Endothelial cell of umbilical vein (primary cell): ENCODE measurements around the gene TMEM170A. TPM values are rescaled to one million over a fixed set of nuclear protein-coding genes. Genes with fewer than 3 reads are reported as not detected.

Source experiments
- BruUV-seq: library from RNA; stranded (reverse); fragments of 400-500 nt; replicated peaks from 2 replicates; lab custom pipeline; 2021; lab: Mats Ljungman, UMichigan
- CTCF ChIA-PET: fragments of 300-600, 350-600 bp; sonication (Branson Sonifier 250); formaldehyde crosslinking; loops from one replicate; lab custom pipeline; 2021; ENCODE audit warnings: antibody characterized with exemption, inconsistent platforms; lab: Charles Lee
- POLR2A ChIA-PET: fragments of 300-600, 350-600 bp; sonication (Branson Sonifier 250); formaldehyde crosslinking; loops from one replicate; lab custom pipeline; 2021; ENCODE audit warnings: antibody characterized with exemption, inconsistent platforms; lab: Charles Lee
- DNase-seq: peaks from one replicate; pipeline ENCODE4 v3.0.0-alpha.2; 2011; ENCODE audit warnings: low read depth, low spot score
- FAIRE-seq: peaks from 2 replicates; lab custom pipeline; 2011; peaks lifted over from hg19 to GRCh38; lab: Jason Lieb, UNC
- H2AFZ ChIP-seq: 2 replicates; pipeline ENCODE4 v1.6.0; 2012; ENCODE audit warnings: low read depth, low read length, control low read depth, inconsistent platforms
- H3K27ac ChIP-seq: 2 replicates; pipeline ENCODE4 v1.5.1; 2011; ENCODE audit warnings: low read depth, mild to moderate bottlenecking, control low read depth, low read length, moderate library complexity; ENCODE audit not compliant: insufficient read depth
- H3K27me3 ChIP-seq, 2 experiments: 2 replicates each; pipeline versions ENCODE4 v1.6.0 to v1.6.1; 2011; ENCODE audit warnings: low read length in 2 of 2, mixed read lengths in 1 of 2; ENCODE audit not compliant: control insufficient read depth in 2 of 2, insufficient read depth in 2 of 2
- H3K36me3 ChIP-seq, 2 experiments: 2 replicates in 1 of 2; 3 replicates in 1 of 2; pipeline ENCODE4 v1.5.1; 2011; ENCODE audit warnings: low read length in 2 of 2, mild to moderate bottlenecking in 1 of 2, moderate library complexity in 1 of 2; ENCODE audit not compliant: control insufficient read depth in 2 of 2, insufficient read depth in 2 of 2; ENCODE audit errors: extremely low read depth in 1 of 2
- H3K4me1 ChIP-seq: 3 replicates; pipeline ENCODE4 v1.5.1; 2011; ENCODE audit warnings: mild to moderate bottlenecking, low read length; ENCODE audit not compliant: control insufficient read depth, insufficient read depth; ENCODE audit errors: extremely low read depth
- H3K4me2 ChIP-seq: 2 replicates; pipeline ENCODE4 v1.6.1; 2011; ENCODE audit warnings: low read length, control low read depth, mixed read lengths; ENCODE audit not compliant: insufficient read depth
- H3K4me3 ChIP-seq, 3 experiments: fragments of 200-600 bp in 1 of 3; sonication (generic), shearing (Covaris generic) in 1 of 3; replicated peaks in 1 of 3; 2 replicates each; pipeline ENCODE4 v1.5.1; 2011 to 2016; ENCODE audit warnings: control low read depth in 3 of 3, low read length in 3 of 3, mild to moderate bottlenecking in 2 of 3, inconsistent platforms in 1 of 3, low read depth in 1 of 3, moderate library complexity in 1 of 3; ENCODE audit not compliant: insufficient read depth in 1 of 3
- H3K79me2 ChIP-seq: 2 replicates; pipeline ENCODE4 v1.6.0; 2012; ENCODE audit warnings: low read length, inconsistent platforms; ENCODE audit not compliant: control insufficient read depth, insufficient read depth
- H3K9ac ChIP-seq: replicated peaks from 2 replicates; pipeline ENCODE3; 2011; ENCODE audit warnings: low read length, control low read depth; ENCODE audit not compliant: insufficient read depth; ENCODE audit errors: extremely low read depth
- H3K9me1 ChIP-seq: replicated peaks from 3 replicates; pipeline ENCODE4 v1.6.0; 2011; ENCODE audit warnings: mild to moderate bottlenecking, low read length; ENCODE audit not compliant: control insufficient read depth, insufficient read depth; ENCODE audit errors: extremely low read depth
- H3K9me3 ChIP-seq: replicated peaks from 2 replicates; pipeline ENCODE4 v1.5.1; 2012; ENCODE audit warnings: low read length, inconsistent platforms; ENCODE audit not compliant: control insufficient read depth, insufficient read depth
- H4K20me1 ChIP-seq: replicated peaks from 2 replicates; pipeline ENCODE3; 2011; ENCODE audit warnings: mild to moderate bottlenecking, low read length; ENCODE audit not compliant: control insufficient read depth, insufficient read depth; ENCODE audit errors: extremely low read depth
- CTCF ChIP-seq, 2 donors: IDR thresholded peaks; 1 replicate in 1 of 2; 2 replicates in 1 of 2; pipeline ENCODE4 v1.5.1; 2011; ENCODE audit warnings: low read length in 2 of 2, mild to moderate bottlenecking in 2 of 2, moderate library complexity in 2 of 2, control low read depth in 1 of 2, inconsistent platforms in 1 of 2, low read depth in 1 of 2; ENCODE audit not compliant: insufficient read depth in 1 of 2; ENCODE audit errors: extremely low read depth in 1 of 2
- FOS ChIP-seq: IDR thresholded peaks from 2 replicates; pipeline ENCODE4 v1.6.1; 2011; ENCODE audit warnings: mild to moderate bottlenecking, low read length, moderate library complexity, borderline replicate concordance; ENCODE audit not compliant: insufficient read depth
- GATA2 ChIP-seq: IDR thresholded peaks from 2 replicates; pipeline ENCODE4 v1.7.0; 2011; ENCODE audit warnings: low read depth, mild to moderate bottlenecking, moderate library complexity, mixed read lengths, low read length; ENCODE audit not compliant: insufficient read length, insufficient read depth
- JUN ChIP-seq: IDR thresholded peaks from 2 replicates; pipeline ENCODE4 v1.6.1; 2011; ENCODE audit warnings: borderline replicate concordance, low read depth; ENCODE audit not compliant: insufficient read length, insufficient read depth
- MAX ChIP-seq: IDR thresholded peaks from 2 replicates; pipeline ENCODE4 v1.6.1; 2011; ENCODE audit not compliant: insufficient read depth, insufficient read length
- MYC ChIP-seq: IDR thresholded peaks from one replicate; pipeline ENCODE4 v1.6.1; 2011; ENCODE audit warnings: mild to moderate bottlenecking, low read depth, low read length
- POLR2A ChIP-seq: IDR thresholded peaks from 2 replicates; pipeline ENCODE4 v1.6.1; 2012; ENCODE audit warnings: low read depth, mild to moderate bottlenecking, control low read depth, low read length
- POLR2AphosphoS5 ChIP-seq: IDR thresholded peaks from 2 replicates; pipeline ENCODE4 v1.6.1; 2012; ENCODE audit warnings: low read depth, mild to moderate bottlenecking, control low read depth, low read length, moderate library complexity; ENCODE audit not compliant: insufficient read depth
- dilution Hi-C: fragments of 300-500 bp; cut with MboI; formaldehyde crosslinking; loops from one replicate; pipeline ENCODE4 v1.15.0; 2019; ENCODE audit warnings: low sequenced_read_pairs; ENCODE audit not compliant: extremely low pct_ligation_motif_present
- intact Hi-C: fragments of 100-400 bp; cut with micrococcal nuclease; formaldehyde crosslinking; loops from one replicate; pipeline ENCODE4 v1.10.0; 2022
- polyA plus RNA-seq, 4 experiments: library from polyadenylated mRNA; depleted of rRNA in 3 of 4; stranded (reverse) in 3 of 4; unstranded in 1 of 4; fragments of >200 nt; gene quantifications; 2 replicates each; pipeline versions ENCODE4 v1.2.1 to v1.2.3, GENCODE V29; 2011 to 2012; ENCODE audit warnings: missing spikeins in 1 of 4
- total RNA-seq: library from RNA; stranded (reverse); gene quantifications from 2 replicates; pipeline ENCODE4 v1.2.3, GENCODE V29; 2021

TMEM170A gene
- total and polyA plus RNA-seq, 2 donors (not counting 3 experiments of a cell fraction or from before 2014, with no cell fraction given): 12.9 to 22.2 TPM

- H3K9me1 ChIP-seq: no peaks in the 10 kb centered on the region
- intact Hi-C loops: loop anchor here (1.0 kb wide), 1 partner anchor 23 kb away; no protein-coding TSS in a partner anchor
- TF ChIP-seq MYC: no peak
- no peak for TF ChIP-seq JUN
- TF ChIP-seq POLR2AphosphoS5: no peak
- no peak for TF ChIP-seq MAX
- no peak for TF ChIP-seq POLR2A
- no peak for TF ChIP-seq FOS
- no peak for TF ChIP-seq CTCF (IDR thresholded peaks at IDR 0.05; ENCODE audit: extremely low read depth in 1 of 2, insufficient read depth in 1 of 2, low read depth in 1 of 2, low read length in 2 of 2)
- TF ChIP-seq GATA2: no peak
- H3K4me3 ChIP-seq: peak overlapping the region; percentile 11 to 64 (median 37)
- BruUV-seq: no TSS peak
- H3K36me3 ChIP-seq: no peaks in the 10 kb centered on the region
- DNase-seq (no peak), FAIRE-seq (no peak)
- dilution Hi-C loops: no loop called here
- no peaks in the 10 kb centered on the region for H3K79me2 ChIP-seq
- H4K20me1 ChIP-seq: peaks cover 2% of the 10 kb centered on the region
- peaks cover 7% of the 10 kb centered on the region for H3K4me1 ChIP-seq
- peak overlapping the region; percentile 83 for H3K4me2 ChIP-seq
- peak overlapping the region; percentile 96 for H2AFZ ChIP-seq
- H3K27ac ChIP-seq: no peak overlapping the region
- peaks cover 5 to 8% of the 10 kb centered on the region in 2 experiments for H3K27me3 ChIP-seq
- no peak overlapping the region for H3K9ac ChIP-seq
- no peaks in the 10 kb centered on the region for H3K9me3 ChIP-seq
- ChIA-PET CTCF (interaction anchor here (0.8 to 2.1 kb wide), 6 partner anchors 17 to 295 kb away, joined by 3 to 14 read pairs (median 3); partner anchors contain the start of gene TMEM170A), POLR2A (interaction anchor here (1.2 to 1.4 kb wide), 2 partner anchors 22 to 128 kb away, joined by 3 to 13 read pairs; partner anchors contain the start of gene ADAT1)
Measured at GRCh38 chr16:75494661-75495075, 30.2 kb upstream of the TMEM170A start.
